Endothelial cell of umbilical vein (primary cell): ENCODE results near the gene CYB5R2. TPM values are rescaled to one million over a fixed set of nuclear protein-coding genes. Genes with fewer than 3 reads are reported as not detected.

Experiments
- BruUV-seq: library from RNA; stranded (reverse); fragments of 400-500 nt; replicated peaks from 2 replicates; lab custom pipeline; 2021; lab: Mats Ljungman, UMichigan
- CTCF ChIA-PET: fragments of 300-600, 350-600 bp; sonication (Branson Sonifier 250); formaldehyde crosslinking; loops from one replicate; lab custom pipeline; 2021; ENCODE audit warnings: antibody characterized with exemption, inconsistent platforms; lab: Charles Lee
- POLR2A ChIA-PET: fragments of 300-600, 350-600 bp; sonication (Branson Sonifier 250); formaldehyde crosslinking; loops from one replicate; lab custom pipeline; 2021; ENCODE audit warnings: antibody characterized with exemption, inconsistent platforms; lab: Charles Lee
- DNase-seq: peaks from one replicate; pipeline ENCODE4 v3.0.0-alpha.2; 2011; ENCODE audit warnings: low read depth, low spot score
- FAIRE-seq: peaks from 2 replicates; lab custom pipeline; 2011; peaks lifted over from hg19 to GRCh38; lab: Jason Lieb, UNC
- H2AFZ ChIP-seq: 2 replicates; pipeline ENCODE4 v1.6.0; 2012; ENCODE audit warnings: low read depth, low read length, control low read depth, inconsistent platforms
- H3K27ac ChIP-seq: 2 replicates; pipeline ENCODE4 v1.5.1; 2011; ENCODE audit warnings: low read depth, mild to moderate bottlenecking, control low read depth, low read length, moderate library complexity; ENCODE audit not compliant: insufficient read depth
- H3K27me3 ChIP-seq, 2 experiments: 2 replicates each; pipeline versions ENCODE4 v1.6.0 to v1.6.1; 2011; ENCODE audit warnings: low read length in 2 of 2, mixed read lengths in 1 of 2; ENCODE audit not compliant: control insufficient read depth in 2 of 2, insufficient read depth in 2 of 2
- H3K36me3 ChIP-seq, 2 experiments: 2 replicates in 1 of 2; 3 replicates in 1 of 2; pipeline ENCODE4 v1.5.1; 2011; ENCODE audit warnings: low read length in 2 of 2, mild to moderate bottlenecking in 1 of 2, moderate library complexity in 1 of 2; ENCODE audit not compliant: control insufficient read depth in 2 of 2, insufficient read depth in 2 of 2; ENCODE audit errors: extremely low read depth in 1 of 2
- H3K4me1 ChIP-seq: 3 replicates; pipeline ENCODE4 v1.5.1; 2011; ENCODE audit warnings: mild to moderate bottlenecking, low read length; ENCODE audit not compliant: control insufficient read depth, insufficient read depth; ENCODE audit errors: extremely low read depth
- H3K4me2 ChIP-seq: 2 replicates; pipeline ENCODE4 v1.6.1; 2011; ENCODE audit warnings: low read length, control low read depth, mixed read lengths; ENCODE audit not compliant: insufficient read depth
- H3K4me3 ChIP-seq, 3 experiments: fragments of 200-600 bp in 1 of 3; sonication (generic), shearing (Covaris generic) in 1 of 3; replicated peaks in 1 of 3; 2 replicates each; pipeline ENCODE4 v1.5.1; 2011 to 2016; ENCODE audit warnings: control low read depth in 3 of 3, low read length in 3 of 3, mild to moderate bottlenecking in 2 of 3, inconsistent platforms in 1 of 3, low read depth in 1 of 3, moderate library complexity in 1 of 3; ENCODE audit not compliant: insufficient read depth in 1 of 3
- H3K79me2 ChIP-seq: 2 replicates; pipeline ENCODE4 v1.6.0; 2012; ENCODE audit warnings: low read length, inconsistent platforms; ENCODE audit not compliant: control insufficient read depth, insufficient read depth
- H3K9ac ChIP-seq: replicated peaks from 2 replicates; pipeline ENCODE3; 2011; ENCODE audit warnings: low read length, control low read depth; ENCODE audit not compliant: insufficient read depth; ENCODE audit errors: extremely low read depth
- H3K9me1 ChIP-seq: replicated peaks from 3 replicates; pipeline ENCODE4 v1.6.0; 2011; ENCODE audit warnings: mild to moderate bottlenecking, low read length; ENCODE audit not compliant: control insufficient read depth, insufficient read depth; ENCODE audit errors: extremely low read depth
- H3K9me3 ChIP-seq: replicated peaks from 2 replicates; pipeline ENCODE4 v1.5.1; 2012; ENCODE audit warnings: low read length, inconsistent platforms; ENCODE audit not compliant: control insufficient read depth, insufficient read depth
- H4K20me1 ChIP-seq: replicated peaks from 2 replicates; pipeline ENCODE3; 2011; ENCODE audit warnings: mild to moderate bottlenecking, low read length; ENCODE audit not compliant: control insufficient read depth, insufficient read depth; ENCODE audit errors: extremely low read depth
- EZH2 ChIP-seq: IDR thresholded peaks from 2 replicates; pipeline ENCODE4 v1.6.1; 2012; ENCODE audit warnings: borderline replicate concordance, low read depth, mild to moderate bottlenecking, moderate library complexity, low read length, inconsistent platforms; ENCODE audit not compliant: severe bottlenecking
- FOS ChIP-seq: IDR thresholded peaks from 2 replicates; pipeline ENCODE4 v1.6.1; 2011; ENCODE audit warnings: mild to moderate bottlenecking, low read length, moderate library complexity, borderline replicate concordance; ENCODE audit not compliant: insufficient read depth
- GATA2 ChIP-seq: IDR thresholded peaks from 2 replicates; pipeline ENCODE4 v1.7.0; 2011; ENCODE audit warnings: low read depth, mild to moderate bottlenecking, moderate library complexity, mixed read lengths, low read length; ENCODE audit not compliant: insufficient read length, insufficient read depth
- JUN ChIP-seq: IDR thresholded peaks from 2 replicates; pipeline ENCODE4 v1.6.1; 2011; ENCODE audit warnings: borderline replicate concordance, low read depth; ENCODE audit not compliant: insufficient read length, insufficient read depth
- MYC ChIP-seq: IDR thresholded peaks from one replicate; pipeline ENCODE4 v1.6.1; 2011; ENCODE audit warnings: mild to moderate bottlenecking, low read depth, low read length
- POLR2A ChIP-seq: IDR thresholded peaks from 2 replicates; pipeline ENCODE4 v1.6.1; 2012; ENCODE audit warnings: low read depth, mild to moderate bottlenecking, control low read depth, low read length
- POLR2AphosphoS5 ChIP-seq: IDR thresholded peaks from 2 replicates; pipeline ENCODE4 v1.6.1; 2012; ENCODE audit warnings: low read depth, mild to moderate bottlenecking, control low read depth, low read length, moderate library complexity; ENCODE audit not compliant: insufficient read depth
- dilution Hi-C: fragments of 300-500 bp; cut with MboI; formaldehyde crosslinking; loops from one replicate; pipeline ENCODE4 v1.15.0; 2019; ENCODE audit warnings: low sequenced_read_pairs; ENCODE audit not compliant: extremely low pct_ligation_motif_present
- intact Hi-C: fragments of 100-400 bp; cut with micrococcal nuclease; formaldehyde crosslinking; loops from one replicate; pipeline ENCODE4 v1.10.0; 2022
- polyA plus RNA-seq, 4 experiments: library from polyadenylated mRNA; depleted of rRNA in 3 of 4; stranded (reverse) in 3 of 4; unstranded in 1 of 4; fragments of >200 nt; gene quantifications; 2 replicates each; pipeline versions ENCODE4 v1.2.1 to v1.2.3, GENCODE V29; 2011 to 2012; ENCODE audit warnings: missing spikeins in 1 of 4
- total RNA-seq: library from RNA; stranded (reverse); gene quantifications from 2 replicates; pipeline ENCODE4 v1.2.3, GENCODE V29; 2021
- TF ChIP-seq, protein P1 (sequence below), 2 donors: IDR thresholded peaks; 1 replicate in 1 of 2; 2 replicates in 1 of 2; pipeline ENCODE4 v1.5.1; 2011; ENCODE audit warnings: low read length in 2 of 2, mild to moderate bottlenecking in 2 of 2, moderate library complexity in 2 of 2, control low read depth in 1 of 2, inconsistent platforms in 1 of 2, low read depth in 1 of 2; ENCODE audit not compliant: insufficient read depth in 1 of 2; ENCODE audit errors: extremely low read depth in 1 of 2
- TF ChIP-seq, protein P2 (sequence below): IDR thresholded peaks from 2 replicates; pipeline ENCODE4 v1.6.1; 2011; ENCODE audit not compliant: insufficient read depth, insufficient read length

The CYB5R2 gene
- total and polyA plus RNA-seq, 2 donors (not counting 3 experiments of a cell fraction or from before 2014, with no cell fraction given): 4.8 to 5.0 TPM

DNA sequence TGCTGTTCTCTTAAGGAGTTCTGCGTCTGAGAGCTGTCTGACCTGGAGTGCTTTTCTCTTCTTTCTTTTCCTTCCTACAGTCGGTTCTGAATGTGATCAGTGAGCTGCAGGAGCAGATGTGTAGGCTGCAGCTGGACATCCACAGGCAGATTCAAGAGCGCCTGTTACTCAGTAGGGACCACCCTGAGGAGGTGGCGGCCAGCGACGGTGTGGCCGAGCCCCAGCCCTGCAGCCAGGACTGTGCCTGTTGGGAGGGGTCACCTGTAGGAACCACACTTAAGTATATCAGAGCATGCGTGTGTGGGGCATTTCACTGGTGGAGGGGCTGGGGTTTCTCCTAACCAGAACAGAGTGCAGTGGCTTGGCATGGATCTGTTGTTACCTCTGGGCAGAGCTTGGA, 56.3 kb downstream of the CYB5R2 start:
- Histone ChIP-seq H3K79me2 (no peaks in the 10 kb centered on the region), H3K4me2 (no peak overlapping the region), H3K27ac (no peak overlapping the region), H3K9ac (no peak overlapping the region), H4K20me1 (no peaks in the 10 kb centered on the region), H3K9me3 (no peaks in the 10 kb centered on the region), H3K4me1 (no peaks in the 10 kb centered on the region), H3K4me3 (no peak overlapping the region), H2AFZ (no peak overlapping the region), H3K36me3 (no peaks in the 10 kb centered on the region), H3K27me3 (no peaks in the 10 kb centered on the region), H3K9me1 (no peaks in the 10 kb centered on the region)
- ChIA-PET POLR2A (no interaction called here), CTCF (no interaction called here)
- no peak for TF ChIP-seq POLR2A
- no peak for TF ChIP-seq EZH2
- no peak for TF ChIP-seq FOS
- TF ChIP-seq, protein P1, sequence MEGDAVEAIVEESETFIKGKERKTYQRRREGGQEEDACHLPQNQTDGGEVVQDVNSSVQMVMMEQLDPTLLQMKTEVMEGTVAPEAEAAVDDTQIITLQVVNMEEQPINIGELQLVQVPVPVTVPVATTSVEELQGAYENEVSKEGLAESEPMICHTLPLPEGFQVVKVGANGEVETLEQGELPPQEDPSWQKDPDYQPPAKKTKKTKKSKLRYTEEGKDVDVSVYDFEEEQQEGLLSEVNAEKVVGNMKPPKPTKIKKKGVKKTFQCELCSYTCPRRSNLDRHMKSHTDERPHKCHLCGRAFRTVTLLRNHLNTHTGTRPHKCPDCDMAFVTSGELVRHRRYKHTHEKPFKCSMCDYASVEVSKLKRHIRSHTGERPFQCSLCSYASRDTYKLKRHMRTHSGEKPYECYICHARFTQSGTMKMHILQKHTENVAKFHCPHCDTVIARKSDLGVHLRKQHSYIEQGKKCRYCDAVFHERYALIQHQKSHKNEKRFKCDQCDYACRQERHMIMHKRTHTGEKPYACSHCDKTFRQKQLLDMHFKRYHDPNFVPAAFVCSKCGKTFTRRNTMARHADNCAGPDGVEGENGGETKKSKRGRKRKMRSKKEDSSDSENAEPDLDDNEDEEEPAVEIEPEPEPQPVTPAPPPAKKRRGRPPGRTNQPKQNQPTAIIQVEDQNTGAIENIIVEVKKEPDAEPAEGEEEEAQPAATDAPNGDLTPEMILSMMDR (IDR thresholded peaks at IDR 0.05; ENCODE audit: extremely low read depth in 1 of 2, insufficient read depth in 1 of 2, low read depth in 1 of 2, low read length in 2 of 2): no peak
- no peak for TF ChIP-seq GATA2
- no peak for TF ChIP-seq JUN
- TF ChIP-seq, protein P2, sequence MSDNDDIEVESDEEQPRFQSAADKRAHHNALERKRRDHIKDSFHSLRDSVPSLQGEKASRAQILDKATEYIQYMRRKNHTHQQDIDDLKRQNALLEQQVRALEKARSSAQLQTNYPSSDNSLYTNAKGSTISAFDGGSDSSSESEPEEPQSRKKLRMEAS: no peak
- TF ChIP-seq MYC: no peak
- no peak for TF ChIP-seq POLR2AphosphoS5
- no peak for FAIRE-seq
- dilution Hi-C loops: no loop called here
- intact Hi-C loops: no loop called here
- BruUV-seq: no TSS peak
- no peak for DNase-seq

Other genes starting within 250 kb of the CYB5R2 start
- not detected in 2 replicates for gene OLFML1, start 188.0 kb downstream of the CYB5R2 start, total RNA-seq
- gene OLFML1, start 188.0 kb downstream of the CYB5R2 start, polyA plus RNA-seq: not detected in 2 replicates
- 1.3 and 2.6 TPM in 2 replicates for gene PPFIBP2, start 159.5 kb downstream of the CYB5R2 start, total RNA-seq
- gene PPFIBP2, start 159.5 kb downstream of the CYB5R2 start, polyA plus RNA-seq: 3.0 and 4.0 TPM in 2 replicates
- not detected in 2 replicates for gene OVCH2, start 33.0 kb upstream of the CYB5R2 start, total RNA-seq
- gene OVCH2, start 33.0 kb upstream of the CYB5R2 start, polyA plus RNA-seq: not detected in 2 replicates
- not detected in 2 replicates for gene OR5P2, start 123.4 kb upstream of the CYB5R2 start, total RNA-seq
- 0.08 TPM in 1 of 2 replicates, not detected in the other for gene OR5P2, start 123.4 kb upstream of the CYB5R2 start, polyA plus RNA-seq
- not detected in 2 replicates for gene OR5P3, start 157.3 kb upstream of the CYB5R2 start, total RNA-seq
- gene OR5P3, start 157.3 kb upstream of the CYB5R2 start, polyA plus RNA-seq: not detected in 2 replicates